Erythroblast (primary cell): Measurements from ENCODE around the gene FAM149B1.

Experiments used
- DNase-seq, 2 experiments: peaks; one replicate each; lab custom pipeline; 2025; lab: John Stamatoyannopoulos, UW
- GATA1 ChIP-seq: IDR thresholded peaks from 2 replicates; pipeline ENCODE4 v1.6.1; 2011; ENCODE audit warnings: low read depth, mild to moderate bottlenecking, control low read depth, low read length, moderate library complexity
- POLR2A ChIP-seq: IDR thresholded peaks from 2 replicates; pipeline ENCODE4 v1.6.1; 2011; ENCODE audit warnings: mild to moderate bottlenecking, low read length

Gene FAM149B1

DNA sequence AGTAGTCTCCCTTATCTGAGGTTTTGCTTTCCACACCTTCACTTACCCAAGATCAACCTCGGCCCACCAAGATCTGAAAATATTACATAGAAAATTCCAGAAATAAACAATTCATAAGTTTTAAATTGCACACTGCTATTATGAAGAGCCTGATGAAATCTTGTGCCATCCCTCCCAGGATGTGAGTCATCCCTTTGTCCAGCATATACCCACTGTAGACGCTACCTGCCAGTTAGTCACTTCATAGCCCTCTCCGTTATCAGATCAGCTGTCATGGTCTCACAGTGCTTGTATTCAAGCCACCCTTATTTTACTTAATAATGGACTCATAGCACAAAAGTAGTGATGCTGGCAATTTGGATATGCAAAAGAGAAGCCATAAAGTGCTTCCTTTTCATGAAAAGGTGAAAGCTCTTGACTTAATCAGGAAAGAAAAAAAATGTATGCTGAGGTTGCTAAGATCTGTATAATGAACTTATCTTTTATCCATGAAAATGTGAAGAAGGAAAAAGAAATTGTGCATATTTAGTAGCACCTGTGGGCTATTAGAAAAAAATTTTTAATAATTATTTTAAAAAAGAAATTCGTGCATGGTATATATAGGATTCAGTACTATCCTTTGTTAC lies 94.3 kb downstream of the FAM149B1 start:
- no peak for TF ChIP-seq GATA1
- TF ChIP-seq POLR2A = no peak
- DNase-seq = peak; percentile 13 to 53

DNA sequence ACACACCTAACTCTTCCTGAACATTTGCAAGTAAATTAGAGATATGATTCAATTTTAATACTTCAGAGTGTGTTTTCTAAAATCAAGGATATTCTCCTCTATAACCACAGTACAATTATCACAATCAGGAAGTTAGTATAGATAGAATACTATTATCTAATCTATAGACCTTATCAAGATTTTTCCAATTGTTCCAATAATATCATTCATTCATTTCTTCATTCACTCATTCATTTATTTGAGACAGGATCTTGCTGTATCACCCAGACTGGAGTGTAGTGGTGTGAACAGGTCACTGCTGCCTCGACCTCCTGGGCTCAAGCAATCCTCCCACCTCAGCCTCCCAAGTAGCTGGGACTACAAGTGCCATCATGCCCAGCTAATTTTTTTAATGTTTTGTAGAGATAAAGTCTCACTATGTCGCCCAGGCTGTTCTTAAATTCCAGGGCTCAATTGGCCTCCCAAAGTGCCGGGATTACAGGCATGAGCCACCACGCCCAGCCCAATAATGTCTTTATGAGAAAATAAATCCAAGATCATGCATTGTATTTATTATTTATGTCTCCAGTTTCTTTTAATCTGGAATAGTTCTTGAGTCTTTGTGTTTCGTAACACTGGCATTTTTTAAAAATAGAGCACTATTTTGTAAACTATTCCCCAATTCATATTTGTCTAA lies 95.1 kb downstream of the FAM149B1 start:
- TF ChIP-seq POLR2A (no peak), GATA1 (no peak)
- DNase-seq = no peak

DNA sequence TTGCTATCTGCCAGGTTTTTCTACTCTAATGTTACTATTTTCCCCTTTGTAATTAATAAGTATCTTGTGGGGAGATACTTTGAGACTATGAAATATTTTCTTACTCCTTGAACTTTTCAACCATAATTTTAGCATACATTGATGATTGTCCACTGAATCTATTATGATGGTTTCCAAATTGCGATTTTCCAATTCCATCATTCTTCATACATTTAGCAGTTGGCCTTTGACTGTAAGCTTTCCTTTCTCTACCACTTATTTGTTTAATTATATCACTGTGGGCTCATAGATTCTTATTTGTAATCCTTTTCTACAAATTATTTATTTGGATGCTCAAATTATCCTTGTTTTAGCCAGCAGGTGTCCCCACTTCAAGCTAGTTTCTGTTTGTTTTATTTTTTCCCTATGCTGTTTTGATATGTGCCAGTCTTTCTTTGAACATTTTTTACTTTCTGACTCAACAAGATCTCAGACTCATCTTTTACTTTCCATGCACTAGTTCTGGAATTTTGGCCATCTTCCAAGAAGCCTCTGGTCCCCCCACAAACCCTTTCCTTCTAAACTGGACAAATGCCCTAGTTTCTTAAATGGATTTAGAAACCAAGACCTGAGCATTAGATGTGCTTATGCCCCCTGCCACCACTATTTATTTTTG lies 95.9 kb downstream of the FAM149B1 start:
- peak; percentile 34 to 58 for DNase-seq
- no peak for TF ChIP-seq GATA1
- no peak for TF ChIP-seq POLR2A

DNA sequence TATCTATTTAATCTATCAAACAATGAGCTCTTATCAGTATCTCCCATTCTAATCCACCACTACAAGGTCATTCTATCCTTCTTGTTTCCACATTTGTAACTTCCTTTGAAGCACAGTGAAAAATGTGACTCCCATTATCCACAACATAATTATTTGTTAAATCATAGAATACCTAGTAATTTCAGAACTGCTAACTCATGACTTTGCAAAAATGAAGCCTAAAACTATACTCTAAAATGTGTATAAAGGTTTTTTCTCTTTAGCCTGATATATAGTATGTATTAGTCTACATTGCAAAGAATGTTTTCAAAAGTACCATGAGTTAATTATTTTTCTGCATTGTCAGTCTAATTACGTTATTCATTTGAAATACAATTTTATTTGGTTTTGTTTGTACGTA lies 96.5 kb downstream of the FAM149B1 start:
- no peak for DNase-seq
- TF ChIP-seq GATA1 = no peak
- no peak for TF ChIP-seq POLR2A

DNA sequence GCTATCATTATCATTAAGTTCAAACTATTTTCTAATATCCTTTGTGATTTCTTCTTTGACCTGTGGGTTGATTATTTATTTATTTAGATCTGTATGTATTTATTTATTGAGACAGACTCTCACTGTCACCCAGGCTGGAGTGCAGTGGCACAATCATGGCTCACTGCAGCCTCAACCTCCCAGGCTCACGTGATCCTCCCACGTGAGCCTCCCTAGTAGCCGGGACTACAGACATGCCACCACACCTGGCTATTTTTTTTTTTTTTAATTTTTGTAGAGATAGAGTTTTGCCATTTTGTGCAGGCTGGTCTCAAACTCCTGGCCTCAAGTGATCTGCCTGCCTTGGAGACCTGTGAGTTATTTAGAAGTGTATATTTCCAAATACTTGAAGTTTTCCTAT lies 113.2 kb downstream of the FAM149B1 start:
- TF ChIP-seq POLR2A (no peak), GATA1 (no peak)
- no peak for DNase-seq

DNA sequence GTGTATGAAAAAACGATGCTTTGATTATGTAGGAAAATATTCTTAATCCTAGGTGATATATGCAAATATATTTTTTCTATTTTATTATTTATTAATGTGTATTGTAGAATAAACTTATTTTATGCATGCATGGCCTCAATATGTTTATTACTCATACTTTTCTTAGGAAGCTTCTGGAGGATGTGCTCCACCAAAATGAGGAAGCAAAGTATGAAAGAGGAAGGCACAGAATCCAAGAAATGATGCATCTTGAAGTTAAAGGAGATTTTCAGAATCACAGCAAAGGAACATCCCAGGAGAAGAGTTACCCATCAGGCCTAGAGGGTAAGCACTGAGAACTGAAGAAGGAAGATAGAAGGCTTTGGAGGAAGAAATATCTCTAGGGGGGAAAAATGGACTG lies 119.5 kb downstream of the FAM149B1 start:
- no peak for DNase-seq
- TF ChIP-seq POLR2A (no peak), GATA1 (no peak)

DNA sequence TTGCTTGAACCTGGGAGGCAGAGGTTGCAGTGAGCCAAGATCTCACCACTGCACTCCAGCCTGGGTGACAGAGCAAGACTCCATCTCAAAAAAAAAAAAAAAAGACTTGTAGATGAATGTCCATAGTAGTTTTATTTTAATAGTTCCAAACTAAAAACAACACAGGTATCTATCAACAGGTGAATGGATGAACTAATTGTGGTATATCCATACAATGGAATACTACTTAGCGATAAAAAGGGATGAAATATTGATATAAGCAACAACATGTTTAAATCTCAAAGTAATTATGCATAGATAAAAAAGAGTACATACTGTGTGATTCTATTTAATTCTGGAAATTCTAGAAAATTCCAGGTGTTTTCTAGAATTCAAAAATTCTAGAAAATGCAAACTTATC lies 122.0 kb downstream of the FAM149B1 start:
- no peak for DNase-seq
- TF ChIP-seq POLR2A (no peak), GATA1 (no peak)

DNA sequence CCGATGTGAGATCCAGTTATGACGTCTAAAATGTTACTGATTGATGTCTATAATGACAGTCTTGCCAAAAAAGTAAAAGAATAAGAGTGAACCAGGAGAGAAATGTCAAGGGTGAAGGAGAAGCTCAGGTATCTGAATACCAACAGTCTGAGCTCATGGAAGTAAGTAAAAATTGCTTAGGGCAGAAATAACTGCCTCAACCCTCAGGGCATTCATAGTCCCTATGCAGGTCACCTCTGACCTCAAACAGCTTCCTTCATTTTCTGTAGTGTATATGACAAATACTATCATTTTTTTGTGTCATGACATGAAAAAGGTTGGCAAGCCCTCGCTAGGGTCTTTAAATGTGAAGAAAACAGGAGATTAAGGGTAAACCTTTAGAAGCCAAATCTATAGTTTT lies 125.5 kb downstream of the FAM149B1 start:
- no peak for DNase-seq

More for the DNA sequence above, 125.5 kb downstream of the FAM149B1 start:
- TF ChIP-seq GATA1 = no peak
- TF ChIP-seq POLR2A = no peak
